CD4-positive, alpha-beta T cell treated with Interferon gamma for 1 hour (primary cell): ENCODE measurements around the gene CLCNKA.
"Not testable (repeated sequence)": the region's sequence is repeated elsewhere in the genome, so short reads cannot be mapped to it uniquely, and the experiment has no call there.

Experiments
- DNase-seq: peaks from one replicate; pipeline ENCODE4 v3.0.0-alpha.2; 2020

CLCNKA gene

DNA sequence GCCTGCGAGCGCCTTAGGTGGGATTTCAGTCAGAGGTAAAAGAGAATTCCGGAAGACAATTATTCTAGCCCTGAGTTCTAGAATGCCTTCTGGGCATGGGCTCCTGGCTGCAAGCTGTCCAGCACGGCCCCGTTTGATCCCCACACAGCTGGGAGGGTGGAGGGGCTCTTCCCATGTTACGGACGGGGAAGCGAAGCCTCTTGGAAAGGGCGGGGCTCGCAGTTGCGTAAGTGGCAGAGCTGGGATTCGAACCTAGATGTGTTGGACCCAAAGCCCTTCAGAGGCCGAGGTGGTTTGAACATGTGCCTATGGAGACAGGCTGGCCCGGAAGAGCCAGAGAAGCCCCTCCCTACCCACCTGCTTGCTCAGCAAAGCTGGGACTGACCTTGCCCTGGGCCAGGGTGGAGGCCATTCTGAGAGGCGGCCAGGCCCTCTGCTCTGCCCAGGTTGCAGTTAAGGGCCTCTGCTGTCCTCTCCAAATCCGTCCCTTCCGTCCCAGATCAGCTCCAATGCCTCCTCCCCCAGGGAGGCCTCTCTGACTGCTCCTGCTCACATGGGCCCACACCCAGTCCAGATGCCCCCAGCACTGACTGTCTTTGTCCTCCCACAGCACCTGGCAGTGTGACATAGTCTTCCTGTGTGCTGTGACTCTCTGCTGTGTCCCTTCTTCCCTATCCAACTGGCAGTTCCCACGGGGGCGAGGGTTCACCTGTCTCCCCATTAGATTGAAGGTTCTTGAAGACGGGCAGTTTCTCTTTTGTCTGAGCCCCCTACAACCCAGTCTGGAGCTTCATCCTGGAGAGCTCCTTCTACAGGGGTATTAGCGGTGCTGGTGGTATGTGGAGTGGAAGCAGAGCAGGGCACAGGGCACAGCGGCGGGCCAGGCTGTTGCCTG lies 2.8 kb upstream of the CLCNKA start:
- no peak for DNase-seq

DNA sequence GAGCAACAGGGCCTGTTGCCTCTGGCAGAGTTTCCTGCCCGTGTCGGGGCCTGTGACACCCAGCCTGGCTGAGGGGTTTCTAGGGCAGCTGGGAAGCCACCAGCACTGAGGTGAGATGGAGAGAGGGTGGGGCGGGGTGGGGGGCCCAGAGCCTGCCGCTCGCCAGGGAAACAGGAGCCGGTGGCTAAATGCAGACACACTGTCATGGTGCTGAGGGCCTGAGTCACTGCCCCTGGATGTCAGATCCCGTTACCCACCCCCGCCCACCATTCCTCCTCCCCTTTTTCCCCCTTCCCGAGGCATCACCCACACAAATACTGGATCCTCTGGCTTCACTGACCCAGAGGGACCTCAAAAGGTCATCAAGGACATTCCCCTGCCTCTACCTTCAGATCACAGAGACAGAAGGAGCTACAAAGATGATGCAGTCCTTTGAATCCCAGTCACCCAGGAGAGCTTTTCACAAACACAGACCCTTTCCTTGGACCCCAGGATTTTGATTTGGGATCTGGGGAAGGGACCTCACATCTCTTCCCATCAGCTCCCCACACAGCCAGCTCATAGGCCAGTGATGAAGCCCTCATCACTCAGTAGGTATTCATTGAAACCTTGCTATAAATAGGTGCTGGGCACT lies 2.1 kb upstream of the CLCNKA start:
- DNase-seq: no peak

DNA sequence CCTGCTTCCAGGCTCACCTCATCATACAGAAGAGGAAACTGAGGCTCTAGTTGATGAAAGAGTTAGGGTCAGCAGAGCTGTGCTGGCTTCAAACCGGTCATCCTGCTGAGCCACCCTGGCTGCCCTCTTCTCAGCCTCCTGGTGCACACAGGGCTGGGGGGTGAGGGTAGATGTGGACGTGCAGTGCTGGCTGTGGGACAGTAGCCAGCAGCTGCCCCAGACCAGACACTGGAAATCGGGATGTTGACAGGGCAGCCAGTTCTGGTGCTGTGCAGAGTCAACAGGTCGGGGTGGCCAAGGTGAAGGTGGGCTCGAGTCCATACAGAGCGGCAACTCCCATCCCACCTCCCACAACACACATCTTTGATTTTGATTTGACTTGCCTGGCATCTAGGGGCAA lies 1.5 kb upstream of the CLCNKA start:
- DNase-seq: no peak

DNA sequence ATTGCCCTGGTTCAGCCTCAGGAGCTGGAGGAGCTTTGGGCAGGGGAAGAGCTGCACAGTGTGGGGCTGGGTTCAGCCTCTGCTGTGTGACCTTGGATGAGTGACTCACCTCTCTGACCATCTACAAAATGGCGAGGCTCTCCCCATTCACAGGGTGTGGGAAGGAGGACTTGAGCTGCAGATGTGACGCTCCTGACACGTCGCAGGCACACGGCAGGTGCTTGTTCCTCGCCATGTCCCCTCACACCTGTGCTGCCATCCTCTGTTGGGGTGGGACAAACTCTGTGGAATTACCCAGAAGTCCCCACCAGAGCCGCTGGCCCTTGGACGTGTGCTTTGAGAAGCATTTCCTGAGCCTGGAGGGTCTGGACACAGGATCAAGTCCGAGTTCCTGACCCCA lies 958 bp upstream of the CLCNKA start:
- not testable (repeated sequence) for DNase-seq

DNA sequence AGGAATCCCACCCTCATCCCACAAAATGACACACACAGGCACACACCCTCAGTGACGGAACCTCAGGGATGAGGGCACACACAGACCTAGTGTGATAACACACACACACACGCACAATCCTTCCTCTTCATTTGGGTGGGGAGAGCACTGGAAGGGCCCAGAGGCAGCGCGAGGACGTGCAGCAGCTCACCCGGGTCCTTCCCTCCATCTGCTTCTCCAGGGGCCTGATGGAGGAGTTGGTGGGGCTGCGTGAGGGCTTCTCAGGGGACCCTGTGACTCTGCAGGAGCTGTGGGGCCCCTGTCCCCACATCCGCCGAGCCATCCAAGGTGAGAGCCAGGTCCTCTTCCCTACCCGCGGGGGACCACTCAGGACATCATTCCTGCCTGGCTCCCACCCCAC lies 557 bp downstream of the CLCNKA start:
- no peak for DNase-seq

DNA sequence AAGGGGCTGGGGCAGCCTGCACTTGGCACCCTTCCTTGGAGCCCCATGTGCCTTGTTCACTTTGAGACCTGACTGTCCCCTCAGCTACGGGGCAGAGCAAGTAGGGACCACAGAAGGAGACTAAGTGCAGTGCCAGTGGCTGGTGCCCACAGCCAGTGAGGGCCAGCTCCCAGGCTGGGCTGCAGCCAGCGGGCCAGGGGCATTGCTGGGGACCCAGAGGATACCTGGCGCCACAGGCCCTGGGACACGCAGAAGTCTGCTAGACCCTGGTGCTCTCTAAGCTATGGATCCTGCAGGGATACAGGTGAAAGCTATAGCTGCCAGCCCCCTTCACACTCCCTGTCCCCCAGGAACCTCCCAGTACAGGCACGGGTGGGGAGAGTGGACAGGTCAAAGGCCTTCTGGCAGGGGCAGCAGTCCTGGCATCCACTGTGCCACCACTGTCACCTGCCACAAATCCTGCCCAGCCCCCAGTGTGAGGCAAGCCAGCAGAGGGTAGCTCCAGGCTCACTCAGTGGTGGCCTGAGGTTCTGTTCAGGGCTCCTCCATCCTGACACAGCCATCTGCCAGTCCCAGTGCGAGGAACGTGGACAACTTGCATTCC lies 1.3 kb downstream of the CLCNKA start:
- DNase-seq: no peak

DNA sequence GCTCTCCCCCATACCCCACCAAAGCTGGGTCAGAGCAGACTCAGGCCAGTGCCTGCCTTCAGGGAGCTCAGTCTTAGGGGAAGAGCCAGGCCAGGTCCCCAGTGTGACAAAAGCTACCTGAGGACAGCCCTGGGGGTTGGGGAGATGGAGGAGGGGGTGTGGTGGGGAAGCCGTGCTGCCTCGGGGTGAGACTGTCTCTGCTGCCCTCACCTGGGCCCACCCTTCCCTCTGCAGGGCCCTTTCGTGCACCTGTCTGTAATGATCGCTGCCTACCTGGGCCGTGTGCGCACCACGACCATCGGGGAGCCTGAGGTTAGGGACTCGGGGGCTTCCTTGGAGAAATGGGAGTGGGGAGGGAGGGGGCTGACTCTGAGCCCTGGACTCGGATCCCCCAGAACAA lies 4.5 kb downstream of the CLCNKA start:
- not testable (repeated sequence) for DNase-seq

DNA sequence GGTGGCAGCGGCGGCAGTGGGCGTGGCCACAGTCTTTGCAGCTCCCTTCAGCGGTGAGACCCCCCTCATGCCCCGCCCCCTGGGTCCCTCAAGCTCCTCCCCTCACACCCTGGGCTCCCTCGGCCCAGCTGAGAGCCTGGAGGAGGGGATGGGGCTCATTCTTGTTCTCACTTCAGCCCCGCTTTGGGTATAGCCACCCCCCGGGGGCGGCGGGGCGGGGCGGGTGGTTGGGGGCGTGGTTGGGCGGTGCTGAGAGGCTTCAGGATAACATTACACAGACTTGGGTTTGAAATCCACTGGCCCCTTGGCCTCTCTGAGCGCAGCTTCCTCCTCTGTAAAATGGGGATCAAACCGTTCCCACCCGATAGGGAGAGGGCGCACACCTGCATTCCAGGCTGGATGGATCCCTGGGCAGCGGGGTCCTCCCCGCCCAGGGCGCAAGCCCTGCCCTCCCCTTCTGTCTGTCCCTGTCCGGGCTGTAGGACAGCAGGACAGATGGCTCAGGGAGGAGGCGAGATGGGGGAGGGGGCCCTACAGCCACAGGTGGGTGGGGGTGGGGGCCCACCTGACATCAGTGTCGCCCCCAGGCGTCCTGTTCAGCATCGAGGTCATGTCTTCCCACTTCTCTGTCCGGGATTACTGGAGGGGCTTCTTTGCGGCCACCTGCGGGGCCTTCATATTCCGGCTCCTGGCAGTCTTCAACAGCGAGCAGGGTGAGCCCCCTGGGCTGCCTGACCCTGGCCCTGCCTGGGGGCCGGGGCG lies 5.1 kb downstream of the CLCNKA start:
- peak; percentile 10 for DNase-seq

DNA sequence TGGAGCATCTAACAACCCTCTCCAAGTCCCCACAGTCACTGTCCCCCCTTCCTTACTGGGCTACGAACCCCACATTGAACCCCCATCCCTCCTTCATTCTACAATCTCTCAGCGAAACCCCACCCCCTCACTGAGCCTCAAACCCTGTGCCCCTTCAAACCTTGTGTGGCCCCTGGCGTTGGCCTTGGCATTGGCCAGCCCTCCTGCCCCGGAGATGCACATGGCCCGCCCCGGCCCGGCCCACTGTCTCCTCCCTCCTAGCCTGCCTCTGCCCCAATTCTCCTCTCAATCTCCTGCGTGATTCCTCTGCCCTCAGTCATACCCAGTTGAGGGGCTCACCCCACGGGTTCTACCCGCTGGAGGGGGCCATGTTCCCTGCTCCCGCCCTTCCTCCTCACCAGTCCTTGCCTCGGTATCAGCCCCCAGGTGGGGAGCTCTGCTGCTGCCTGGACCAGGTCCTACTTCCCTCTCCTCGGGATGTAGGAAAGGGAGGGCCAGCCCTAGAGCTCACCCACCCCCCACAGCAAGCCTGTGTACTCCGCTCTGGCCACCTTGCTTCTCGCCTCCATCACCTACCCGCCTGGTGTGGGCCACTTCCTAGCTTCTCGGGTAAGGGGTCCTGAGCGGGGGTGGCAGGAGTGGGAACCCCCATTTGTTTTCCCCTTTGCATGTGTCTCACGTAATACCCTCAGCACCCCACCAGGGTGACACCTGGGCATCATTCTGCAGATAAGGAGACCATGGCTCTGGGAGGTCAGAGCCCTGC lies 6.6 kb downstream of the CLCNKA start:
- DNase-seq: no peak

DNA sequence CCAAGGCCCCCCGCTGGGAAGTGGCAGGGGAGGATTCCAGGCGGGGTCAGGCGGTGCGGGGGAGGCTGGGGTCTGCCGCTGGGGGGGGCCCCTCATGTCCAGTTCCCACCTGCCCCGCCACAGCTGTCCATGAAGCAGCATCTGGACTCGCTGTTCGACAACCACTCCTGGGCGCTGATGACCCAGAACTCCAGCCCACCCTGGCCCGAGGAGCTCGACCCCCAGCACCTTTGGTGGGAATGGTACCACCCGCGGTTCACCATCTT lies 7.1 kb downstream of the CLCNKA start:
- DNase-seq: not testable (repeated sequence)

DNA sequence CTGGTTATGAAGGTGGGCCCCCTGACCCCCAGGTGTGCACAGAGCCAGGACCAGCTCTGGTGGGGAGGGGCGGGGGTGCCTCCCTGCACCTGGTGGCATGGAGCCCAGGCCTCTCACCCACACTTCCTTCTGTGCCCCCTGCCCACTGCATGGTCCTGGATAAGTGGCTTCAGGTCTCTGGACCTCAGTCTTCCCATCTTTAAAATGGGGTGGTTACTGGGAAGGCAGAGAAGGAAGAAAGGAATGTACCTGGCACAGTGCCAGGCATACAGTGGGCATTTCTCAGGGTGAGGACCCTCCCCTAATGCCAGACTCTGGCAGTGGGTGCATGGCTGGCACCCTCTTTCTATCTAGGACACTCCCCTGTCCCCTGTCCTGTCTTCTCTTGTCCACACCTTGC lies 7.5 kb downstream of the CLCNKA start:
- DNase-seq: no peak

DNA sequence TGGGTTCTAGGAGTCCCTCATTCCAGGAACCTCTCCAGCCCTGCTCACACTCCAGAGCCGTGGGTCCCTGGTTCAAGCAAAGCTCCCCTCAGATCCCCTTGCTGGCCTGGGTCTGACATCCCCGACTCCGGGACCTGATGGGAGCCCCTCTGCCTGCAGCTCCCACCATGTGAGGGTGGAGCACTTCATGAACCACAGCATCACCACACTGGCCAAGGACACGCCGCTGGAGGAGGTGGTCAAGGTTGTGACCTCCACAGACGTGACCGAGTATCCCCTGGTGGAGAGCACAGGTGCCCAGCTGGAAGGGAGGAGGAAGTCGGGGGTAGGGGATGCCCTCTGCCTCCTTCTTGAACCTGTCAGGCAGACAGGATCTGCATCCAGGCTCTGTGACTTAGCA lies 9.7 kb downstream of the CLCNKA start:
- no peak for DNase-seq

DNA sequence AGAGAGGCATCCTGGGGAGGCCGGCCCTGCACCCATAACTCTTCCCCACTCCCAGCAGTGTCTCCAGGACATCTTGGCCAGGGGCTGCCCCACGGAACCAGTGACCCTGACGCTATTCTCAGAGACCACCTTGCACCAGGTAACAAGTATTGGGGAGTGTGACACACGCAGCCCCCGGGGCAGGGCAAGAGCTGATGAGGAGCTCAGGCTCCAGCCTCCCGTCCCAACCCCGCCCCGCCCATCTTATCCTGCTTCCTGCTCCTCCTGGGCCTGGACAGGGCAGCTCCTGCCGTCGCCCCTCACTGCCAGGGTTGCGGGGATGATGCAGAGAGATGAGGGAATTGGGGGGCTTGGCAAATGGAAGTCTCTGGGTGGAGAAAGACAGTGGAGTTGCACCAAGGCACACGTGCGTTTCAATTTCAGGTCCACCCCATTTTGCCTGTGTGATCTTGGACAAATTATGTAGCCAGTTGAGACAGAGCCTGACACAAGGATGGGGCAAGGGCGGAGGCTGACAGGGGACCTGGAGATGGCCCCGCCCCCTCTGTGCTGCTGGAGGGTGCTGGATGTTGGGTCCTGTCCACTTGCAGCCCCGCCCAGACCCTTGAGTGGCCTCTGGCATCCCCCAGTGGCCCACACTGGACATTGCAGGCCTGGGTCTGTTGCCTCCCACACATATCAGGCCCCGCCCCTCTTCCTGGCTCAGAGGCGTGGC lies 10.7 kb downstream of the CLCNKA start:
- DNase-seq: peak; percentile 58

DNA sequence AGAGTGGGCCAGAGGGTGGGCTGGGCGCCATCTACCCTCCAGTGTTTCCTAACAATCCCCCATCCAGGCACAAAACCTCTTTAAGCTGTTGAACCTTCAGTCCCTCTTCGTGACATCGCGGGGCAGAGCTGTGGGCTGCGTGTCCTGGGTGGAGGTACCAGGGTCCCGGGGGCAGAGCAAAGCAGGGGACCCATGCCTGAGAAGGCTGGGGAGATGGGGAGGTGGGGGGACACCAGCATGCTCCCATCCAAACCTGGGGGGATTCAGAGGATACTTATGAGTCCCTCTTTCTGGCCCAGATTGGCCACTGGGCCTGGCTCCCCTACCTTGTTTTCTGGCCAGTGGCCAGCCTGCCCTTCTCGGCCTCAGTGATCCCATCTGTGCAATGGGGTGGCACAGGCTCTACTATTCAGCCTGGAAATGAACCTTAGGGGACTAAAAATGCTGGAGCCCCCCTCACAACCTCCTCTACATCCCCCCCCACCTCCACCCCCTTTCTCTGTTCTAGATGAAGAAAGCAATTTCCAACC lies 11.3 kb downstream of the CLCNKA start:
- DNase-seq: not testable (repeated sequence)

DNA sequence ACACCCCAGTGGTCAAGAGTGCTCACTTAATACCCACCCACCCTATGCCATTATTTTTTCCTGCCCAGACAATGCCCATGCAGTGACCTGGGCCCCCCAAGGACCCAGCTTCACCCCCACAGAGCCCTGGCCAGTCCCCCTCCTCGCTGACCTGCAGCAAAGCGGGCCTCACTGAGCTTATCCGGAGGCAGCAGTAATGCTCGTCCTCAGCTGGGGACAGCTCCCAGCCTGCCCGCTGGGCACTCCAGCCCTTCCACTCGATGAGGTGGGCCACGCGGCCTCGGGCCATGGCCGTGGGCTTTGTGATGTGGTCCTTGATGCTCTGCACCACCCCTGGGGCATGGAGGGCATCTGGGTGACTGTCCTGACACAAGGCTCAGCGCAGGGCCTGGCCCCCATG lies 14.6 kb downstream of the CLCNKA start:
- DNase-seq: not testable (repeated sequence)

DNA sequence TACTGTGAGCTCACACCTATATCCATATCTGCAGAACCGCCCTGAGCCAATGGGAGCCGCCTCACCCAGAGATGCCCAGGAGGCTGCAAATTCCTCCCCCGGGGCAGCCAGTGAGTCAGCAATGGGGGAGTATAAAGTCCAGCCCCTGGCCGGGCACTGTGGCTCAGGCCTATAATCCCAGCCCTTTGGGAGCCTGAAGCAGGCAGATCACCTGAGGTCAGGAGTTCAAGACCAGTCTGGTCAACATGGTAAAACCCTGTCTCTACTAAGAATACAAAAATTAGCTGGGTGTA lies 16.7 kb downstream of the CLCNKA start:
- no peak for DNase-seq

DNA sequence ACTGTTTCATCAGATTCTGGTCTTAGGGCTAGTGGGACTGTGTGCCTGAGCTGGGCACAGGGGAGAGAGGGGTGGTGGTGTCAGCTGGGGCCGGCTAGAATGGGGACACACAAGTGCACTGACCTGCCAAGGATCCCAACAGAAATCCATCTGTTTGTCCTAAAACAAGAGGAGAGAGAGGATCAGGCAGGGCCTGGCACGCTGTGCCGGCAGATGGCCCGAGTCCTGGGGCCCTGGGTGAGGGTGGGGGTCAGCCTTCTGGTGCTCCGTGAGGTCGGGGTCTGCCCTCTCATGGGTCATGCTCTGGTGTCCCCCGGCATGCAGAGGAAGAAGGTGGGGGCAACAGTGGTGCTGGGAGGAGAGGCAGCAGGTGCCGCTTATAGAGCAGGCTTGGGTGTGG lies 18.0 kb downstream of the CLCNKA start:
- DNase-seq: not testable (repeated sequence)

DNA sequence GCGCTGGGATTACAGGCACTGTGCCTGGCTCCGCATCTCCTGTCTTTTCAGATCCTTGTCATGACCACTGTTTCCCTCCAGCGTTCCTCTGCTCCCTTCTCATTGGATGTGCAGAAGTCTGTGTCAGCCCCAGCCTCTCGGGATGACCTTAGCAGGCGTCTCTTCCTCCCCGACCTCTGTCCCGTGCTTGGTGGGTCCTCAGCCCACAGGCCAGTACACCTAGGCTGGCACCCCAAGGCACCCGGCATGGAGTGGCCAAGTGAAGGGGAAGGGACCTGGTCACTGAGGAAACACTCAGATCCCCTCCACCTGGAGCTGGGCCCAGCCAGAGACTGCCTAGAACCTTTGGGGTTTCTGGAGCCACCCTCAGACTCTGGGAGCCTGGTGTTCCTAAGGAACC lies 19.4 kb downstream of the CLCNKA start:
- no peak for DNase-seq

DNA sequence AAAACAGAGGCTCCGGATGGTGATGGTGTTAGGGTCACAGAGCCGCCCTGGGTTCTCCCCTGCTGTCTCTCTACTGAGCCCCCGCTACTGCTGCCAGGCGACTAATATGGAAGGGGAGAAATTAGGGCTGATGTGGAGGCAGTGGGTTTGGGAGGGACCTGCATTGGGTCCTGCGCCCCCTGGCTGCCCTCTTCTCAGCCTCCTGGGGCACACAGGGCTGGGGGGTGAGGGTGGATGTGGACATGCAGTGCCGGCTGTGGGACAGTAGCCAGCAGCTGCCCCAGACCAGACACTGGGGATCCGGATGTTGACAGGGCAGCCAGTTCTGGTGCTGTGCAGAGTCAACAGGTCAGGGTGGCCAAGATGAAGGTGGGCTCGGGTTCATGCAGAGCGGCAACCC lies 20.3 kb downstream of the CLCNKA start:
- DNase-seq: no peak

DNA sequence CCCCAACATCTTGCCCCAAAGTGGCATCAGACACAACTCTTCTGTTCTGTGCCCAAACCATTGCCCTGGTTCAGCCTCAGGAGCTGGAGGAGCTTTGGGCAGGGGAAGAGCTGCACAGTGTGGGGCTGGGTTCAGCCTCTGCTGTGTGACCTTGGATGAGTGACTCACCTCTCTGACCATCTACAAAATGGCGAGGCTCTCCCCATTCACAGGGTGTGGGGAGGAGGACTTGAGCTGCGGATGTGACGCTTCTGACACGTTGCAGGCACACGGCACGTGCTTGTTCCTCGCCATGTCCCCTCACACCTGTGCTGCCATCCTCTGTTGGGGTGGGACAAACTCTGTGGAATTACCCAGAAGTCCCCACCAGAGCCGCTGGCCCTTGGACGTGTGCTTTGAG lies 20.8 kb downstream of the CLCNKA start:
- not testable (repeated sequence) for DNase-seq

DNA sequence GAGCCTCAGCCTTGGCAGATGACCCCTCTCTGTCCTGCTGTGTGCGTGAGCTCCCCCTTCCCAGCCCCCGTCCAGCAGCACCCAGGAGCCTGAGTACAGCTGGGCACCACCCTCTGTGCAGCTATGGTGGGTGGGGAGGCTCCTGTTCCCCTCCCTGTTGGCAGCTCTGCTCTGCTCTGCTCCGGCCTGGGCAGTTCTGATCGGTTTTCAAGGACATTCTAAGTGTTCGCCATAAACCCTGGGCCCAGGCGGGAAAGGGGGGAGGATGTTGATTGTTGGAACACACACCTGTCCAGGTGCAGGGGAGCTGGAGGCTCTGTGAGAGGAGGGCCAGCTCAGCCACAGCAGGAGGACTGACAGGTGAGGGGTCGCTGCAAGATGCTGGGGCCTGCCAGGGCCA lies 21.7 kb downstream of the CLCNKA start, which contains the start of gene CLCNKB:
TSS of gene CLCNKB (plus strand) at position 262 of the 400 bp plus-strand sequence. CDS start 711 bp downstream, outside the sequence.
- no peak for DNase-seq

DNA sequence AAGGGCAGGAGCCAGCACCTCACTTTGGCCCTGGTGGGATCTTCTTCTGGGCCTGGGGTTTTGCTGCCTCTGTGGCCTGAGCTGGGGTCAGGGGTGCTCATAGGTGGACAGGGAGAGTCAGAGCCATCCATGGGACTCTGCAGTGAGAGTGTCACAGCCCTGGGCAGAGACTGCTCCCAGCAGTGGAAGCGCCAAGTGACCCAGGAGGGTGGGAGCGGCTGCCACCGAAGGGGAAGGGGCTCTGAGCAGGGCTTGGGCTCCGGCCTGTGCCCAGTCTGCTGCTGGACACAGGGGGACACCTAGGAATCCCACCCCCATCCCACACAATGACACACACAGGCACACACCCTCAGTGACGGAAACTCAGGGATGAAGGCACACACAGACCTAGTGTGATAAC lies 22.1 kb downstream of the CLCNKA start:
- no peak for DNase-seq
